HG03095 (cell line): ENCODE results near the gene HOTAIR.

Source experiments
- ATAC-seq: cut with Tn5 transposase; IDR thresholded peaks from one replicate; pipeline ENCODE4 v1.9.1; 2021; ENCODE audit warnings: moderate library complexity; ENCODE audit not compliant: unreplicated experiment

Gene HOTAIR

DNA sequence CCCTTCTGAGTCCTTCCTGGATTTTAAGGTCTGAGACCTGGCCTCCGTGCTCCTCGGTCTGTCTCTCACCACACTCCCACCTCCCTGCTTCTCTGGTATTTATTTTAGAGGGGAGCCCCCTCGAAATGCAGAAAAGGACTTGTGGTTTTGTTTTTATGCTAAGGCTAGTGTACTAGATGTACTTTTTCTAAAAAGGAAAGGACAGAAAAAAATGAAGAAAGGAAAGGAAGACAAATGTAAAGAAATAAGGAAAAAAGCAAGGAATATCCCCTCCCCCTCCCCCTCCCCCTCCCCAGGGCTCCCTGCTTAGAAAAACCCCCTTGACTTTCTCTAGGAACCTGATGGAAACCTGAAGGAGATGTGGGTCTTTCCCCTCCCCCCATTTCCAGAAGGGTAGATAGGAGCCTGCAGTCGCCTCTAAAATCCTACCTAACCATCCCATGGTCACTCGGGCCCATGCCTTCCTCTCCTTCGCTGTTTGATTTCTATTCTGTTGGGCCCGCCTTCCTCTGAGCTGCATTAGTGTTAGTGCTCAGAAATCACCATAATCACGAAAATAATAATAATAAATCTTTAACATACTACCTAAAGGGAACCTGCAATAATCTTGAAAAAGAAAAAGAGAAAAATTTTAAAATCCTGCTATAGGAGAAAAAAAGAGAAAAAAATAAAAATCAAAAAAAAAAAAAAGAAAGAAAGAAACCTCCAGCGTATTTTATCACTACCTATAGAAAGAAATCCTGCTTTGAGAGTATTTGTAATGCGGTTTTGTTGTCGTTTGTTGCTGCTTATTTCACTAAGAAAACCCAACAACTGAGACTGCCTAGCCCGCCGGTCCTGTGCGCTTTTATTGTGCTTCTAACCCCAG lies 37.1 kb upstream of the HOTAIR start:
- no peak for ATAC-seq

DNA sequence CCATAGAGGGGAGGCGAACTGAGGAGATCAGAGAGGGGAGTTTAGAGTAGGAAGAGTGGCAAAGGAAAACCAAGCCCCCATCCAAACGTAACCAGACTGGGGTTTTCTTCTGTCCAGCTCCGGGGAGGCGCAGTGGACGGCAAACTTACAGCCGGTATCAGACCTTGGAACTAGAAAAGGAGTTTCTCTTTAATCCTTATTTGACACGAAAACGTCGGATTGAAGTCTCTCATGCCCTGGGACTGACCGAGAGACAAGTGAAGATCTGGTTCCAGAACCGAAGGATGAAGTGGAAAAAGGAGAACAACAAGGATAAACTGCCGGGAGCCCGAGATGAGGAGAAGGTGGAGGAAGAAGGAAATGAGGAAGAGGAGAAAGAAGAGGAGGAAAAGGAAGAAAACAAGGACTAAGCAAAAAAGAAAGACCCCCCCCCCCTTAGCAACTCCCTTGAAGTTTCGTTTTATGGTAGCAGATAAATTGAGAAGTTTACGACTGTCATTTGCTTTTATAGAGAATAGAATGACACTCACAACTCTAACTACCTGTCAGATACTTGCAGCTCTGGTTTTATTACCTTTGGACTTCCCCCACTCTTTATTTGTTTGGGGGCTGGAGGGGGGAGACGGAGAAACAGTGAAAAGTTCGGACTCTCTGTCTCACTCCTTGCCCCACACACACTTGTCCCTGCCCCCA lies 36.4 kb upstream of the HOTAIR start:
- no peak for ATAC-seq

- no peak for ATAC-seq
Observed at GRCh38 chr12:54010053-54010971, 35.6 kb upstream of the HOTAIR start.

DNA sequence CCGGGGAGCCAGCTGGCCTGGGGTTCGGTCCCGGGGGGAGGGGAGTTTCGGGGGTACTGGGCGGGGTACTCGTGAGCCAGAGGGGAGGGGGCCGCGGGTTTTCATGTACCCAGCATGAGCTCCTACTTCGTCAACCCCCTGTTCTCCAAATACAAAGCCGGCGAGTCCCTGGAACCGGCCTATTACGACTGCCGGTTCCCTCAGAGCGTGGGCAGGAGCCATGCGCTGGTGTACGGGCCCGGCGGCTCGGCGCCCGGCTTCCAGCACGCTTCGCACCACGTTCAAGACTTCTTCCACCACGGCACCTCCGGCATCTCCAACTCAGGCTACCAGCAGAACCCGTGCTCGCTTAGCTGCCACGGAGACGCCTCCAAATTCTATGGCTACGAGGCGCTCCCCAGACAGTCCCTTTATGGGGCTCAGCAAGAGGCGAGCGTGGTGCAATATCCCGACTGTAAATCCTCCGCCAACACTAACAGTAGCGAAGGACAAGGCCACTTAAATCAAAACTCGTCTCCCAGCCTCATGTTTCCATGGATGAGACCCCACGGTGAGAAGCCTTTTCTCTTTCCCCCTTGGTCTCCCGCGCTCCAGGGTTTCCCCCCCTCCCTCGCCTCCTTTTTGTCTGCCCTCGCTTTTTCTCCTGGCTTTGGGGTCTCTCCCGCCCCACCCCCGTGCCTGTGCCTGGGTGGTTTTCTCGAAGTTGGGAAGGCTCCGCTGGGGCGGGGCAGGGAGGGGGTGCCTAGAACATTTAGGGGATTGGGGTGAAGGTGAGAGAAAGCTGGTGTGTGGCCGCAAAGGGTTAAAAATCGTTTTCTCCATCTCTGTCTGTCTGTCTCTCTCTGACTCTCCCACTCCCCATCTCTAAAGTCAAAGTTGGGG lies 34.7 kb upstream of the HOTAIR start:
- no peak for ATAC-seq

DNA sequence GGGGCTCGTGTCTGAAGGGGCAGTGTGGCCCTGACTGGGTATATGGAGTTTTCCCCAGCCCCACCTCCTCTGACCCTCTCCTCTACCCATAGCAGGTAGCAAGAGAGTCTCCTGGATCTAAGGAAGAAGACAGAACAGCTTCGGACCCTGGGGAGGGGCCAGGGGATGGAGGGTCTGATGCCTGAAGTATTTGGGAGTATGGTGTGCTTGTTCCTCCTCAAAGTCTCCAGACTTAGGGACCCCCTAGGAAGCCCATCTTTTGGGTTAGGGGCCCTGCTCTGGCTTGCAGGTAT lies 33.5 kb upstream of the HOTAIR start:
- no peak for ATAC-seq

DNA sequence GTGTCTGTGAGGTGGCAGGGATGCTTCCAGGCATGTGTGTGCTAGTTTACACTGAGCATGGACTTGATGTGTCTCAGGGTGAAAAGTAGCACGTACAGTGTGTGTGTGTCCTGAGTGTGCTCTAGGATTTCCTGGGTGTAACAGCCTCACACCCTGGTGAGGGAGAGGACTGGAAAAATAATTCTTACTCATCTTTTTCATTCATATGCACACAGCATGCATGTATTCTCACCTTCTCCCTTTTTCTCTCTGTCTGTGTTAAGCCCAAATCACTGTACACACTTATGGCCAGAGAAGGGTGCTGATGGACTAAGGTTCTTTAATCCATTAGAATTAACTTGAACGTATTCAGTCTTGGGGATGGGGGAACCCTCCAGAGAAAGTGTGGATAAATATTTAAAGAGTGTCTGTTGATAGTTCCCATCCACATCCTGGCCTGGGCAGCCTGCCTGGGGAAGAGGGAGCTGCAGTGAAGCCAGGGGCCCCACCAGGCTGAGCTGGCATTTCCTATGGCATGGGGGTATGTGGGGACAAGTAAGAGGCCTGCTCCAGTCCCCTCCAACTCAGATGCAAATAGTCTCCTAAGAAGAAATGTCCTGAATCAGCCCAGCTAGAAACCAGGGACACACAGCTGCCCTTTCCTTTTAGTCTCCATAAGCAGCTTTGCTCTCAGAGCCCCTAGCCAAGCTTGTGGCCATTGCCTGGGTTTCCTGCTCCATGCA lies 32.9 kb upstream of the HOTAIR start:
- no peak for ATAC-seq

GRCh38 chr12:54006559-54007220 lies 31.9 kb upstream of the HOTAIR start:
- ATAC-seq: no peak

- peak; percentile 69 for ATAC-seq
Observed at GRCh38 chr12:54005853-54006558, 31.3 kb upstream of the HOTAIR start.

GRCh38 chr12:54005531-54005852 lies 30.7 kb upstream of the HOTAIR start:
- no peak for ATAC-seq

GRCh38 chr12:54004841-54005530 lies 30.2 kb upstream of the HOTAIR start:
- ATAC-seq: no peak

DNA sequence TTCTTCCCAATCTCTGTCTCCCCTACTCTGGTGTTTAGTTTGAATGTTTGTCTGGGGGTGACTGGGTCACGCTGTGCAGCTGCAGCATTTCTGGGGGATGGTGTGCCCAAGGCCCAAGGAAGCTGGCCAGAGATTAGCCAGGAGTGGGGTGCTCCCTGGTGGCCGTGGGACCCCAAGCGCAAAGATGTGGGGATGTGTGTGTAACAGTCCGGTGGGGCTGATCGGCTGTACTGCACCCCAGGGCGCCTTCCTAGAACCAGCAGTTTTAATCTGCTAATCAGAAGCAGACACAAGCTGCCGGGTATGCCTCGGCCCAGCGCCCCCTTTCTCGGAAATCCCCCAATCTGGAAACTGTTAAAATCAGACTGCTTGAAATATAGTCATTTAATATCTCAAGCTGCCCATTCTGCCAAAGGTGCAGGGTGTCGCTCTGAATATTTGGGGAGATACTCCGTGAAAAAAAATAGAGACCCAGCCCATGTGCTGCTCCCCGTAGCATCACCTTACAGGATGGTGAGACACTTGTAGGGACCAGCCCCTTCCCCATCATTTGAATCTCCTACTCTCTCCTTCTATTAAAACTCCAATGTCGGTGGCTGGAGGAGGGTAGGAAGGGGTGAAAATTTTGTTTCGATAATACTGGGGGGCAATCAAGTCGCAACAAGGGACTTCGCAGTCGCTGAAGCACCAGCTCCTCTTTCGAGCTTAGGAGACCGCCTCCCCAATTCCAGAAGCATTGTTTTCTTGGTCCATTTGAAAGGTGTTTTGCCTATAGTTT lies 29.5 kb upstream of the HOTAIR start:
- no peak for ATAC-seq

- ATAC-seq: no peak
Observed at GRCh38 chr12:54003625-54004024, 28.9 kb upstream of the HOTAIR start.

GRCh38 chr12:54002915-54003389 lies 28.2 kb upstream of the HOTAIR start:
- ATAC-seq: no peak

DNA sequence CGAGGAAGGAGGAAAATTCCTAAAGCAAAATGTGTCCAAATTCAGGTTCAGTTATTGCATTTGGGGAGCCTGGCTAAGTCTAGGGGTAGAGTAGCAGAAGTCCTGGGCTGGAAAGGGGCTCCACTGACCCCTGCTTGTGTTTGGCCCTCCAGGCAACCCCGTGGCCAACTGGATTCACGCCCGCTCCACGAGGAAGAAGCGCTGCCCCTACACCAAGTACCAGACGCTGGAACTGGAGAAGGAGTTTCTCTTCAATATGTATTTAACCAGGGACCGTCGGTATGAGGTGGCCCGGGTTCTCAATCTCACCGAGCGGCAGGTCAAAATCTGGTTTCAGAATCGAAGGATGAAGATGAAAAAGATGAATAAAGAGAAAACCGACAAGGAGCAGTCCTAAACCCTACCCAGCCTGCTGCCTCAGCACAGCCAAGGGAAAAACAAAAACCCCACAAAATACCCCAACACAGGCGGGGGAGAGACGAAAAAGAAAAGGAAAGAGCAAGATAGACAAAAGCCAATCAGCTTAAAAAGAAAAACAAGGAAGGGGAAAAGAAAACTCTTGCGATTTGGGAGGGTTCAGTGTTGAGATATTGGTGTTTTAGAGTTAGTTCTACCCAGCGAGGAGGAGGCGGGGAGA lies 27.6 kb upstream of the HOTAIR start:
- no peak for ATAC-seq

GRCh38 chr12:54001283-54002187 lies 26.8 kb upstream of the HOTAIR start:
- no peak for ATAC-seq
